T47D (cell line): ENCODE results near the gene TMEM181.
"Not testable (repeated sequence)": the region's sequence is repeated elsewhere in the genome, so short reads cannot be mapped to it uniquely, and the experiment has no call there.

Source experiments
- DNase-seq, 2 experiments: peaks; one replicate each; pipeline versions ENCODE4 v3.0.0 to v3.0.0-alpha.2; 2011 to 2012; ENCODE audit warnings: low read depth in 1 of 2, low spot score in 1 of 2
- JUND ChIP-seq: IDR thresholded peaks from 2 replicates; pipeline ENCODE4 v1.6.1; 2012; ENCODE audit warnings: low read depth
- in situ Hi-C: cut with HindIII; loops from 2 replicates; pipeline ENCODE4 v1.10.0; 2016; ENCODE audit warnings: low sequenced_read_pairs, low pct_unique_long_range_greater_than_20kb

Gene TMEM181

DNA sequence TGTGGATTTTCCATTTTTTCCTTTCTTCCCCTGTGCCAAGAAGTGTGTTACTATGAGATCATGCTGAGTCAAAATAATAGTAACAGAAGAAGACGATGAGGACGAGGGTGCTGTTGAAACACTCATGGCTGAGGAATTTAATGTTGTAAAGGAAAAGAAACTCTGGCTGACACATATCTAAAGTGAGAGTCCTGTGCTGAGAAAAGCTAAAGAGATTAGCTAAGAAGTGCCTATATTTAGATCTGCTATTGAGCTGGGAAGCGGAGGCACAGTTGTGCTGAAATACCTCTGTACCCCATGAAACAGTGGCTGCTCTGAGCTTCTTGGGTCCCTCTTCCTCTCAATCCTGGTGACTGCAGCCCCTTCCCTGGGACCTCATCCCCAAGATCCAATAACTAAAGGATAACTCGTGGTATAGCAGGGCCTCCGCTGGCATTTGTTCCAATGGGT, 88.8 kb downstream of the TMEM181 start:
- TF ChIP-seq JUND, result no peak
- in situ Hi-C loops, result no loop called here
- no peak for DNase-seq

DNA sequence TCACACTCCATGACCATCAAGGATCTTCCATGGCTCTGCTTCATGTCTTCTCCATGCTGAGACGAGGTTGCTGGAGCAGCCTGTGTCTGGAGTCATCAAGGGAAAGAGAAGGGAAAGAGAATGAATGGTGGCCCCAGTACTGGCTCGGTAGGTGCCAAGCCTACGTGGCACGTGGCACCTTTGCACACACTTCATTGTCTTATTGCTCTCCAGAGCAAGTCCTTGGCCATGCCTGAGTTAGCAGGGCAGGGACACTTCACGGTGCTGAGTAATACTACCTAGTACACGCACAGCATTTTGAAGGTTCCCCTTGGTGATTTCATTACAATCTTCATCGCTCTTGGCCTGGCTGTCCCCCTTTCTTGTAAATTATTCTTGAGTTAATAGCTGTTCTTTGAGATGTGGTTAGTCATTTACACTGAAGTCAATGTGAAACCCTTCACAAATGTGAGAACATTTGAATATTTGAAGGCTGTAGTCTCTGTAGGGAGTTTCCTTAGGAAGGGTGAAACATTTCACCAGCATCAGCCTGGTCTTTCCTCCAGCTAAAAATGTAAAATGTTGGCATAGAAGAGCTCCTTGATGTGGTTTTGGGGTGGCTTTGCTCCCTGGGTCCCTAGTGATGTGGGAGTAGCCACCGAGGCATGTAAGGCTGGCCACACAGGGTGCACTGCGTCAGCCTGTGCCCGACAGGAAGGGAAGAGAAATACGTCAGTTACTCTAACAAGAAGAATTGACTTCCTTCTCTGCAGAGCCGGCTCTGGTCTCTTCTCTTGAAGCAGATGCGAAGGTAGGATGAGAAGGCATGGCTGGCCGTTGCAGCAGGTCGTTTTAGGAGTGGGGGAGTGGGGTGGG, 89.6 kb downstream of the TMEM181 start, which contains the start of gene SYTL3:
SYTL3 (plus strand) TSS at position 766 of the 855 bp plus-strand sequence. CDS start 13,215 bp downstream, outside the sequence.
- no peak for DNase-seq
- in situ Hi-C loops, result no loop called here
- no peak for TF ChIP-seq JUND

DNA sequence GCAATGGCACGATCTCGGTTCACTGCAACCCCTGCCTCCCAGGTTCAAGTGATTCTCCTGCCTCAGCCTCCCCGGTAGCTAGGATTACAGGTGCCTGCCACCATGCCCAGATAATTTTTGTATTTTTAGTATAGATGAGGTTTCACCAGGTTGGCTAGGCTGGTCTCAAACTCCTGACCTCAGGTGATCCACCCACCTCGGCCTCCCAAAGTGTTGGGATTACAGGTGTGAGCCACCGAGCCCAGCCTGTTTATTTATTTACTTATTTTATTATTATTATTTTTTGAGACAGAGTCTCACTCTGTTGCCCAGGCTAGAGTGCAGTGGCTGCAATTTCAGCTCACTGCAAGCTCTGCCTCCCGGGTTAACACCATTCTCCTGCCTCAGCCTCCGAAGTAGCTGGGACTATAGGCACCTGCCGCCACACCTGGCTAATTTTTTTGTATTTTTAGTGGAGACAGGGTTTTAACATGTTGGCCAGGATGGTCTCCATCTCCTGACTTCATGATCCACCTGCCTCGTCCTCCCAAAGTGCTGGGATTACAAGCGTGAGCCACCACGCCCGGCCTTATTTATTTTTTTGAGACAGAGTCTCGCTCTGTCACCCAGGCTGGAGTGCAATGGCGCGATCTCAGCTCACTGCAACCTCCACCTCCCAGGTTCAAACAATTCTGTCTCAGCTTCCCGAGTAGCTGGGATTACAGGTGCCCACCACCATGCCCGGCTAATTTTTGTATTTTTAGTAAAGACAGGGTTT, 92.3 kb downstream of the TMEM181 start:
- in situ Hi-C loops, DNase-seq: not testable (repeated sequence)

DNA sequence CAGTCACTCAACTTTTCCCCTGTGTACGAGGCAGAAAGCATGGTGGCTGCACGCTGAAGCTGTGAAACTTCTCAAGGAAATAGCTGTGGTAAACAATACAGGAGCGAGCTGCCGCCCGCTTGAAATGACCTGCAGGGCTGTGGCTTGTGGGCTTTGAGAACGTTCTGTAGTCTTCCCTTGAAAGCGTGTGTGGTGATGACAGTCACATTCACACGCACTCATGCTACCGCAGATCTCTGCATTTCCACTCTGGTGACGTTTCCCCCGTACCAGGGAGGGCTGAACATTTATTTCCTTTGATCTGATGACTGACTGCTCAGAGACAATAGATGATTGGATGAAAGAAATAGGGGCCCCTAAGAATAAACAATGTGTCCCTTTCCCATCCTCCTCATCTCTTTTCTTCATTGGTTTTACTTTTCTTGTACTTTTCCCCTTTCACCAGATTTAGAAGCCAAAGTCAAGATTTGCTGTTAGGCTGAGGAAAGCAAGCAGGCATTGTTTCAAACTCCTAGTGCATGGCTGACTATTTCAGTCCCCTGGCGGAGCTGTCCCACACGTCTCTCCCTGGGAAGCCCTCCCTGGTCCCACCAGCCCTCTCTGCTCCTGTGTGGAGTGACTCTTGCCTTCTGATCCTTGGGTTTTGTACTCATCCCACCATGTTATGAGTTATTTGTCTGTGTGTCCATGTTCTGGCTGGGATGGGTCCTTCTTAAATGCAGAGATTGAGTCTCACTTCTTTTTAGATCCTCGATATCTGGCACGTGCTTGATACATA, 93.9 kb downstream of the TMEM181 start:
- DNase-seq, result no peak
- in situ Hi-C loops, result no loop called here
- no peak for TF ChIP-seq JUND

DNA sequence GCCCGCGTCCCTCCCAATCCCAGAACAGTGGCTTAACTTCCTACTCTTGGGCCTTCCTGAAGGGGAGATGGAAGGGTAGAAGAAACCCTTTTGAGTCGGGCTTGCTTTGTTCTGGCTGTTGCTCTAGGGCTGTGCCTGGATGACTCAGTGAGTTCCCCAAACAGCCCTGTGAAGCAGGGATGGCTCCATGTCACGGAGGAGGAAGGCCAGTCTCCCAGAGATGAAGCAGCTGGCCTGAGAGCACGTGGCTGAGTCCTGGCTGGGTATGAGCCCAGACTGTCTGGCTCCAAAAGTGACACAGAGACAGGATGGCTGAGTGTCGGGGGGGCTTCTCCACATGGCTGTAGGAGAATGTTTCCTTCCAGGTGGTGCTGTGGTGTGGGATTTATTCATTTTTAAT, 94.6 kb downstream of the TMEM181 start:
- no peak for DNase-seq
- in situ Hi-C loops, result no loop called here
- TF ChIP-seq JUND, result no peak

DNA sequence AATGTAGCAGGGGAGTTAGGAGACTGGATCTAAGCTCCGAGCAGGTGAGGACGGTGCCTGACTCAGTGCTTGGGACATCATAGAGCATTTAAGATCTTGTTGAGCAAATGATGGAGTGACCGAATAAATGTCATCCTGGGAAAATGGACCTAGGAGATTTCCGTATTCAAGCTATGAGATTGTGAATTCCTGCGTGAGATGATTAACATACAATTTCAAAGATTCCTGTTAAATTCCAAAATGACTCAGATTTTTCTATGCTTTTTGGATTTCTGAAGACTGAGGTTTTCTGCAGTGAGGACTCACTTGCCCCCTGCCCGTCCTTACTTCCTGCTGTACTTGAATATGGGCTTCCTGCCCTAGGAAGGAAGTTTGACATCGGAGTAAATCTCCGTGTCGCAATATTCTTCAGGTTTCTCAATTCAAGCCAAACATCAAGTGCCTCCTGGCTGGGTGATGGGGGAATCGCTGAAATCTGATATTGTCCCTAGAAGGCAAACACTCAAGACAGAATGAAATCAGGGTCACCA, 95.1 kb downstream of the TMEM181 start:
- no peak for DNase-seq
- in situ Hi-C loops, result no loop called here
- no peak for TF ChIP-seq JUND

DNA sequence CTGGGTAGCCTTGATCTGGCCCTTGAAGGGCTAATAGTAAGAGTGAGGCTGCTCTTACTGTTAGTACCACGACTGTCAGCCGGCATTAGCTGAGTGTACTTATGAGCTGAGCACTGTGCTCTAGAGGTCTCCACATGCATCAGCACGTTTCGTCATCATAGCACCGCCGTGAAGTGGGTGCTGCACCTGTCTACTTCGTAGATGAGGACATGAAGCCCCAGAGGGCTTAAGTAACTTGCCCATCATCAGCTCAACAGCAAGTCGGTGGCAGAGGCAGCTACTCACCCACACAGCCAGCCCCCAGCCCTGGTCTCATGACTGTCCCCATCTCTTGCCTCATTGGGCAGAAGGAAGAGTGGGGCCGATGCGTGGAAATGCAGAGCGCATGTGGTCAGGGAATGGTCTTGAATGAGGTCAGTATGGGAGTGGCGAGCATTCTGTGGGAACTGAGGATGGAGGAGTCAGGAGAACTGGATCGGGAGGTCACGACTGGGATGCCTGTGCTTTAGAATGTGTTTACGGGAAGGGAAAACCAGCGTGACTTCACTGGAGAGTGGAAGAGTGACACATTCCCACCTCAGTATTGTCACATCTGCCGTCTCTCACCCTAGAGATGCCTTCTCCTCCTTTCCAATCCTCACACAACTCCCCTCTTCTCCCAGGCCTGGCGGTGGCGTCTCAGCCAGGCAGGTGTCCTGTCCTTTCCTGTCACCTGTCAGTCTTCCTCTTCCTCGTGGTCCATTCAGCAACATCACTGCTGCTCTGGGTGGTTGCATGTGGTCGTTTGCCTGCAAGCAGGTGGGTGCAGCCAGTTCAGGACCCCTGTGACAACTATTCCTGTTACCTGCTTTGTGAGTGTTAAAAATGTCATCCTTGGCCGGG, 95.9 kb downstream of the TMEM181 start:
- in situ Hi-C loops, result no loop called here
- no peak for TF ChIP-seq JUND
- DNase-seq, result no peak

DNA sequence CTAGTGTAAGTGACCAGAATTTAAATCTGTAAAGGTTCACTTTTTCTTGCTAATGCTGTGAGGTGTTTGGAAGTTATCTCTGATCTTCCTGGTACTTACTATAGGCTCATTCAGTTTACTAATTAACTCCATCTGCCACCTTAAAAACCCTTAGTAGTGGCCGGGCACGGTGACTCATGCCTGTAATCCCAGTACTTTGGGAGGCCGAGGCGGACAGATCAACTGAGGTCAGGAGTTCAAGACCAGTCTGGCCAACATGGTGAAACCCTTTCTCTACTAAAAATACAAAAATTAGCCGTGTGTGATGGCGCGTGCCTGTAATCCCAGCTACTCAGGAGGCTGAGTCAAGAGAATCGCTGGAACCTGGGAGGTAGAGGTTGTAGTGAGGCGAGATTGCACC, 97.1 kb downstream of the TMEM181 start:
- in situ Hi-C loops, DNase-seq: not testable (repeated sequence)

DNA sequence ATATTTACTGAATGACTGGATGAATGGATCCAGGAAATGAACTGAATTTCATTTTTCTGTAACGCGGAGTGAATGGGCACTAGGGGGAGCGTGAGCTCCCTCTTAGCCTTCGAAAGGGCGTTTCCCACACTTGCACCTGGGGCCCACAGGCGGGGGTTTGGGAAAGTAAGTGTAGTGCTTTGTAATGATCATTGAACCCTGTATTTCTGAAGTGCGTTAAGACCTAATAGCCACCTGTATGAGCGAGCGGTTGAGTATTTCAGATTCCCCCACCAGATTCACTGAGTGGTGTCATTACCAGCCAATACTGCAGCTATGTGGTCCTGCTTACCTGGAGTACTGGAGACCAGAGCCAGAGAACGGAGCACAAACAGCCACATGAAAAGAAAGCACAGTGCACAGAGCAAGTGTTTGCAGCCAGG, 100.5 kb downstream of the TMEM181 start:
- peak in 1 of 2 experiments; percentile 74 for DNase-seq
- no peak for TF ChIP-seq JUND
- in situ Hi-C loops, result no loop called here

DNA sequence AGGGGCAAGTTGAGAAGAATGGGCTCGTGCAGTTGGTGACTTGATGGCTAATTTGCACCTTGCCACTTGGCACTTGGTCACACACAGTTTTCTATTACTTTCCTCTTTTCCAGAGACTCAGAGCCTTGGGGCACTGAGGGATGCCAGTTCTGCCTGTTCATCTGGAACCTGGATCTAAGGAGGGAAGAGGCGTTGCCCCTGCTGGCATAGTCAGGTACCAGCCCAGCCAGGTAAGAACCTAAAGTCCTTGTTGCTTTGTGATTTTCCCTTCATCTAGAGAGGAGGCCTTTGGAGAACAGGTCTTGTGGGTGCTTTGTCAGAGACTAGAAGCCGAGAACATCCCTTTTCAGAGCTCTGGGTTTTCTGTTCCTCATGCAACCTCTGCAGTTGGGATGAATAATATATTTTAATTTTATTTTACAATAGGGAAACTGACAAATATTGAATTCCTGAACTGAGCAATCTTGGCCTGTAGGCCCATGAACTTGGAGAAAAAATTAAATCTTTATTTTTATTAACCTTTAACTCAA, 101.3 kb downstream of the TMEM181 start:
- peak in 1 of 2 experiments; percentile 80 for DNase-seq
- in situ Hi-C loops, result no loop called here
- no peak for TF ChIP-seq JUND

DNA sequence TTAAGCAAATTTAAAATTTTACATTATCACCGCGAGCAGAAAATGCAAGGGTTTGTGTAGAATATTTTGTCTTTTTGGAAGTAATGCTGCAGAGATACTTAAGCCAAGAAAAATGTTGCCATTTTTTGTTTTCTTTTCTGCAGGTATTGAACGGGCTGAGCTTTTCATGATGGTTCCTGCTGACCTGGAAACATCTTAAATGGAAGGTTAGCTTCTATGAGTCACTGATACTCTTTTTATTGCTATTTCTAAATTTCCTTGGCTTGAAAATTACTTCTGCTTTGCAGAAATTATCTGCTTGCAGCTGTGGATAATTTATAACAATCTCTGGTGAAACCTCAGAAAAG, 102.7 kb downstream of the TMEM181 start:
- TF ChIP-seq JUND, result no peak
- no peak for DNase-seq
- in situ Hi-C loops, result no loop called here
